Measurements from ENCODE around the gene SLC28A2.

GRCh38 chr15:45230245-45230965 lies 21.6 kb upstream of the SLC28A2 start:
- no peak for TF ChIP-seq CTCF (optimal IDR thresholded peaks at IDR 0.05 in 1 of 3, IDR thresholded peaks at IDR 0.05 in 1 of 3, conservative IDR thresholded peaks at IDR 0.05 in 1 of 3; ENCODE audit: extremely low read depth in 1 of 3, insufficient read depth in 2 of 3, low read length in 3 of 3)
- TF ChIP-seq EZH2 (IDR thresholded peaks at IDR 0.05; ENCODE audit: low read length), result no peak
